GM12873 (cell line): ENCODE results near the gene SLC6A3.

Experiments used
- CTCF ChIP-seq: IDR thresholded peaks from 2 replicates; pipeline ENCODE4 v1.5.1; 2012; ENCODE audit warnings: low read depth, mild to moderate bottlenecking, moderate library complexity, low read length, control low read depth; ENCODE audit not compliant: insufficient read depth; ENCODE audit errors: missing control alignments

The SLC6A3 gene

GRCh38 chr5:1343931-1344901 lies 101.0 kb downstream of the SLC6A3 start:
- no peak for TF ChIP-seq CTCF

- TF ChIP-seq CTCF = no peak
Measured at GRCh38 chr5:1343315-1343751, 101.9 kb downstream of the SLC6A3 start.
